Measurements from ENCODE around the gene LRRC4C.

GRCh38 chr11:40179541-40179940, 1279.9 kb downstream of the LRRC4C start:
- TF ChIP-seq EZH2 (IDR thresholded peaks at IDR 0.05; ENCODE audit: borderline replicate concordance, low read length) (no peak), CTCF (conservative IDR thresholded peaks at IDR 0.05 in 1 of 2, IDR thresholded peaks at IDR 0.05 in 1 of 2; ENCODE audit: extremely low read depth in 1 of 2, insufficient read depth in 1 of 2, low read depth in 1 of 2, low read length in 2 of 2) (no peak)
